LNCaP clone FGC (cell line): ENCODE data around the gene UNCX.

Source experiments
- DNase-seq: peaks from one replicate; pipeline ENCODE4 v3.0.0-alpha.2; 2011; ENCODE audit warnings: low read depth
- H3K4me3 ChIP-seq: 2 replicates; pipeline ENCODE4 v1.5.1; 2011; ENCODE audit warnings: mild to moderate bottlenecking, low read depth, low read length, control low read depth
- TF ChIP-seq, protein P1 (sequence below): IDR thresholded peaks from 2 replicates; pipeline ENCODE4 v1.5.1; 2012; ENCODE audit warnings: mild to moderate bottlenecking; ENCODE audit not compliant: control insufficient read depth, insufficient read depth; ENCODE audit errors: extremely low read depth

Gene UNCX

DNA sequence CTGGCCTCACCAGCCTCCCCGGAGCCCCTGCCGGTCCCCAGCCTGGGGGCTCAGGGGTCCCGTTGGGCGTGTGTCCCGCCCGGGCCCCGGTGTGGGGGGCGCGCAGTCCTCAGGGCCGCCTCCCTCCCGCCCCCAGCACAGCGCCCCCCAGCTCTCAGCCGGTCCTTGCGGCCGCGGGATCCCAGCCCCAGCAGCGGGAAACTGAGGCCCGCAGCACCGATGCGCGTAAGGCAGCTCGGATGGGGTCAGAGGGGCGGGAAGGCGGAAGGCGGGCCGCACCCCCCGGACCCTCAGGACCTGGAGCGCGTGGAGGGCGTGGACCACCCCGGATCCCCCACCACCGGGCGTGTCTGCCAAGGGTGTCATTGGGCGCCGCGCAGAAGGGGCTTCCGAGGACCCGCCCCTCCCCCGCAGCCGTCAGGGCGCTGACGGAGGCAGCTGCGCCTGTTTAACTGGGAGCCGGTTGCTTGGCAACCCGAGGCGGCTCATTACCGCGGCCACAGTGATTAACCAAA lies 14.9 kb downstream of the UNCX start:
- no peak for DNase-seq
- TF ChIP-seq, protein P1, sequence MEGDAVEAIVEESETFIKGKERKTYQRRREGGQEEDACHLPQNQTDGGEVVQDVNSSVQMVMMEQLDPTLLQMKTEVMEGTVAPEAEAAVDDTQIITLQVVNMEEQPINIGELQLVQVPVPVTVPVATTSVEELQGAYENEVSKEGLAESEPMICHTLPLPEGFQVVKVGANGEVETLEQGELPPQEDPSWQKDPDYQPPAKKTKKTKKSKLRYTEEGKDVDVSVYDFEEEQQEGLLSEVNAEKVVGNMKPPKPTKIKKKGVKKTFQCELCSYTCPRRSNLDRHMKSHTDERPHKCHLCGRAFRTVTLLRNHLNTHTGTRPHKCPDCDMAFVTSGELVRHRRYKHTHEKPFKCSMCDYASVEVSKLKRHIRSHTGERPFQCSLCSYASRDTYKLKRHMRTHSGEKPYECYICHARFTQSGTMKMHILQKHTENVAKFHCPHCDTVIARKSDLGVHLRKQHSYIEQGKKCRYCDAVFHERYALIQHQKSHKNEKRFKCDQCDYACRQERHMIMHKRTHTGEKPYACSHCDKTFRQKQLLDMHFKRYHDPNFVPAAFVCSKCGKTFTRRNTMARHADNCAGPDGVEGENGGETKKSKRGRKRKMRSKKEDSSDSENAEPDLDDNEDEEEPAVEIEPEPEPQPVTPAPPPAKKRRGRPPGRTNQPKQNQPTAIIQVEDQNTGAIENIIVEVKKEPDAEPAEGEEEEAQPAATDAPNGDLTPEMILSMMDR = no peak
- no peak overlapping the region for H3K4me3 ChIP-seq

DNA sequence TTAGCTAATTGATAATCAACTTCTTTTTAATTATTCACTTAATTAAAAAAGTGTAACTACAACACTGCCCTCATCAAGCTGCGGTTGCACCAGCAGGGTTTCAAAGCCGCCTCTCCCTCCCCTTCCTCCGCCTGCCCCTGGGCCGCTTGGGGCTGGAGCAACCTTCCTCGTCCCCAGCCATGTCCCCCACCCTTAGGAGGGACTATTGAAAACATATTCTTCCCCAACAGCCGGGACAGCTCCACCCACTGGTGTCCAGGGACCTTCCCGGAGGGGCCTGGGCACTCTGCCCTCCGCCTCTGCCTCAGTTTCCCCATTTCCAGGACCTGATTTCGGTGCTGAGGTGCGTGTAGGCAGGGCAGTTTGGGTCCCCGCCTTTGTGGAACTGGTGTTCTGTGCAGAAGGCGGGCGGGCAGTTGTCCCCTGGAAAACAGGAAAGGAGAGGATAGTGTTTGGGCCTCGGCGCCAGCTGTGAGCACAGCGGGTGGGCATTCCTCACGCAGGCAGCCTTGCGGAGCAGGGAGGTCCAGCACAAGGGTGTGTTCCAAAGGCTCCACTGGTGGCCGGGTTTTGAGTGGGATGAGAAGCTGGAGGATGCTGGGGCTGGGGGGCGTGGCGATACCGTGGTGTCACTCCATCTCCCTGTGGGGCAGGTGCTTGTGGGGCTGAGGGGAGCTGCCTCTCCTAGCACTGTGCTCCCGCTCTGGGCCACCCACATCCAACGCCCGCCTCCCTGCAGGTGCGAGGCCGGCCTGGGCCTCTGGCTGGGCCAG lies 15.7 kb downstream of the UNCX start:
- no peak overlapping the region for H3K4me3 ChIP-seq
- TF ChIP-seq, protein P1 = no peak
- no peak for DNase-seq

DNA sequence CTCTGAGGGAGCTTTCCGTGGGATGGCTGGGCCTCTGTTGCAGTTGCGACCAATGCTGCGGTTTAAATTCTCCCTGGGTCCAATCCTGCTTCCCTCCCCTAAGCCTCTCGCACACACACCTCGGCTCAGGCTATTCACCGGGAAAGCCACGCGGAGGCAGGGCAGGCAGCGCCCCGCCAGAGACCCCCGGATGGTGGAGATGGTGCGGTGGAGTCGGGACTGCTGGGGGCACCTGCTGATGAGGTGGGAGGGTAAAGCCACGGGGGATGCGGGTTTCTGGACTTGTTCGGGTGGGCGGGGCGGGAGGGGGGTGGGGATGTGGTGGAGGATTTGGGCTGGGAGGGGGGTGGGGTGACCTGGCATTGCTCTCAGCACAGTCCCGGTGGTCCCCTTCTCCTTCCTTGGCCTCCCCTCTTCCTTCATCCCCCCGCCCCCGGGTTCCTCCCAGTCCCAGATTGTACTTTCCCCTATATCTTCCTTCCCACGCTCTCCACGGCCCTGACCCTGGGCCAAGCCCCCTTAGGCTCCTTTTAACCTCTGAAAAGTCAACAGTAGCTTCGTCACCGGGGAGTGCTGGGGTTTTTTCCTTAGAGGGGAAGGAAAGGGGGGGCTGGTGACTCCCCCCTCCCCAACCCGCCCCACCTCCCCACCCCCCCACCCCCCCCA lies 16.4 kb downstream of the UNCX start:
- no peak for DNase-seq
- H3K4me3 ChIP-seq = no peak overlapping the region
- TF ChIP-seq, protein P1 = no peak

DNA sequence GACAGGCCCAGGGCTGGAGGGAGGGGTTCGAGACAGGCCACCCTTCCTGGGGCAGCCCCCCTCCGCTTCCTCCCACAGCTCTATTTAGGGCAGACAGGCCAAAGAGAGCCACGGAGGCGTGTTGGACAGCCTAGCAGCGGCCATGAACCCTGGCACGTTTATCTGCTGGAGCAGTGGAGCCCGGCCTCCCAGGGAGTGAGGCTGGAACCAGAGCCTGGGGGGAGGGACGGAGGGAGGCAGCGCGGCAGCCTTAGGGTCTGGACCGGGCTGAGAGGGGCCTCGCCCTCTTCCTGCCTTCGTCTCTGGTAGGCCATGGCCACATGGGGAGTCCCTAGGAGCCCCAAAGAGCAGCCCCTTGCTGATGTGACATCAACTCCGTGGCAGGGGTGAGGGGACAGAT lies 17.1 kb downstream of the UNCX start:
- DNase-seq = no peak
- H3K4me3 ChIP-seq = no peak overlapping the region
- TF ChIP-seq, protein P1 = no peak

DNA sequence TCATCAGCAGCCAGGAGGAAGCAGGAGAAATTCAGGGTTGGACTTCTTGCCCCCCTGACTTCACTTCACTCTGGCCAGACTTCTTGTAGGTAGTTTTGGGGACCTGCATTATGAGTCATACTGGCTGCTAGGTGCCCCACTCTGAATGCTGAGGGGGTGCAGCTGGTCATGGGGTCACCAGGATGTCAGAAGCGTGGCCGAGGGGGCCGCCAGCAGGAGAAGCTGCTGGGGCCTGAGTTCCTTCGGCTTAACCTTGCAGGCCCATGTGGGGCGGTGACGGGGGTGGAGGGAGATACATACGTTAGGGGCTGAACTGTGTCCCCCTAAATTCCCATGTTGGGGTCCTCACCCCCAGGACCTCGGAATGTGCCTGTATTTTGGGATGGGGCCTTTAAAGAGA lies 18.2 kb downstream of the UNCX start:
- no peak for DNase-seq
- TF ChIP-seq, protein P1 = no peak
- no peak overlapping the region for H3K4me3 ChIP-seq

DNA sequence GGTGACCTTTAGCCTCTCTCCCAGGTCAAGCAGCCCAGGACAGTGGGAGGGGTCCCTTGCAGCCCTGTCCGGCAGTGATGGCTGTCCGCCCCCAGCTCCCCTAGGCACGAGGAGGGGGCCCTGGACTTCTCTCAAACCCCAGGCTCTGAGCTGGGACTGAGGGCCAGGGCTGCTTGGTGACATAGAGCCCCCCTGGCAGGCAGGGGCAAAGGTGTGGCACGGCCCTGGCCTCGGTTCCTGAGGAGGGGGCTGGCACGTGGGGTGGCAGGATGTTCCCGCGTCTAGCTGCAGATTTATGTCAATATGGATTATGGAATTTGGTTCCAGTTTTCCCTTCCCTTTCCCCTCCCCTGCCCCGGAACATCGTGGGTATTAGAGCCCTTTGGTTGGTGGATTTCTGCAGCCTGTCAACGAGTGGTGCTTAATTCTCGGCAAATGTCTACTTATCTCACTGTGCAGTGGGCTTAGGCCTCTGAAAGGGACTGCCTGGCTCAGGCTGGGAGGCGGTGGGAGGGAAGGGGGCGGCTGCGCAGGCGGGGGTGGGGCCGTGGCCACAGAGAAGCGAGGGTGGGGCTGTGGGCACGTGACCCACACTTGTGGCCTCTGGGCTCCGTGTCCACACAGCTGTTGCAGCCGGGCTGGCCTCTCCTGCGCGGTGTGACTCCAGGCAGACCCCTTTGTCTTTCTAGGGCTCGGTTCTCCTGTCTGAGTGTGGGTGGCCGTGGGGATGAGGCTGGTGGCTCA lies 19.3 kb downstream of the UNCX start:
- DNase-seq = no peak
- H3K4me3 ChIP-seq = no peak overlapping the region
- TF ChIP-seq, protein P1 = no peak
